ENCODE results near the gene OTUB1.
"Not testable (repeated sequence)": the region's sequence is repeated elsewhere in the genome, so short reads cannot be mapped to it uniquely, and the experiment has no call there.

Gene OTUB1

GRCh38 chr11:63986156-63986931, at the start of gene OTUB1:
OTUB1 (plus strand) TSS chr11:63986438; CDS start chr11:63986457, 19 bp downstream.
- peak; percentile 79 for DNase-seq (ENCODE audit: low read depth)

GRCh38 chr11:63937713-63938478, 48.3 kb upstream of the OTUB1 start:
- DNase-seq (ENCODE audit: low read depth): no peak

- DNase-seq (ENCODE audit: low read depth): peak; percentile 88
These were observed 47.5 kb upstream of the OTUB1 start, which contains the start of gene NAA40 for GRCh38 chr11:63938479-63939396. NAA40 (plus strand) TSS chr11:63939002; CDS start chr11:63939097, 95 bp downstream.

GRCh38 chr11:63939397-63939891, 46.8 kb upstream of the OTUB1 start:
- DNase-seq (ENCODE audit: low read depth): no peak

GRCh38 chr11:63940786-63941185, 45.5 kb upstream of the OTUB1 start:
- DNase-seq (ENCODE audit: low read depth): no peak

GRCh38 chr11:63941901-63942300, 44.3 kb upstream of the OTUB1 start:
- no peak for DNase-seq (ENCODE audit: low read depth)

GRCh38 chr11:63942803-63943202, 43.4 kb upstream of the OTUB1 start:
- DNase-seq (ENCODE audit: low read depth): no peak

GRCh38 chr11:63944987-63945386, 41.3 kb upstream of the OTUB1 start:
- DNase-seq (ENCODE audit: low read depth): no peak

- no peak for DNase-seq (ENCODE audit: low read depth)
These were observed 40.6 kb upstream of the OTUB1 start for GRCh38 chr11:63945477-63946163.

GRCh38 chr11:63951779-63952536, 34.3 kb upstream of the OTUB1 start:
- DNase-seq (ENCODE audit: low read depth): no peak

GRCh38 chr11:63952570-63952969, 33.7 kb upstream of the OTUB1 start:
- DNase-seq (ENCODE audit: low read depth): no peak

GRCh38 chr11:63958008-63958407, 28.2 kb upstream of the OTUB1 start:
- no peak for DNase-seq (ENCODE audit: low read depth)

- DNase-seq (ENCODE audit: low read depth): no peak
These were observed 24.4 kb upstream of the OTUB1 start for GRCh38 chr11:63961608-63962412.

- not testable (repeated sequence) for DNase-seq (ENCODE audit: low read depth)
These were observed 22.3 kb upstream of the OTUB1 start for GRCh38 chr11:63963895-63964294.

- DNase-seq (ENCODE audit: low read depth): no peak
These were observed 19.8 kb upstream of the OTUB1 start for GRCh38 chr11:63966444-63966843.

- no peak for DNase-seq (ENCODE audit: low read depth)
These were observed 16.8 kb upstream of the OTUB1 start for GRCh38 chr11:63969461-63969860.

GRCh38 chr11:63970902-63971301, 15.3 kb upstream of the OTUB1 start:
- no peak for DNase-seq (ENCODE audit: low read depth)

- DNase-seq (ENCODE audit: low read depth): not testable (repeated sequence)
These were observed 12.4 kb upstream of the OTUB1 start for GRCh38 chr11:63973912-63974258.

GRCh38 chr11:63974259-63975143, 11.7 kb upstream of the OTUB1 start, which contains the start of gene COX8A:
COX8A (plus strand) TSS chr11:63974620; CDS start chr11:63974681, 61 bp downstream.
- peak; percentile 92 for DNase-seq (ENCODE audit: low read depth)

All from activated gamma-delta T cell treated with anti-CD3 and anti-CD28 coated beads, Interleukin-2, amount 50 U/mL, for 16 hours (primary cell).